SU-DHL-6 (cell line): ENCODE data around the gene GRPR.

ENCODE experiments used
- EZH2phosphoT487 ChIP-seq: fragments of 200-600 bp; sonication (generic), shearing (Covaris generic); conservative IDR thresholded peaks from 2 replicates; pipeline ENCODE4 v1.6.1; 2018; ENCODE audit warnings: mild to moderate bottlenecking, antibody characterized with exemption, low read length, moderate library complexity, mixed read lengths
- TF ChIP-seq, protein P1 (sequence below): fragments of 200-600 bp; sonication (generic); IDR thresholded peaks from one replicate; pipeline ENCODE4 v1.5.1; 2017; ENCODE audit warnings: antibody characterized with exemption, mild to moderate bottlenecking, low read length, moderate library complexity; ENCODE audit not compliant: insufficient read depth, poor library complexity, severe bottlenecking

GRCh38 chrX:16188687-16189086 lies 65.3 kb downstream of the GRPR start:
- TF ChIP-seq, protein P1, sequence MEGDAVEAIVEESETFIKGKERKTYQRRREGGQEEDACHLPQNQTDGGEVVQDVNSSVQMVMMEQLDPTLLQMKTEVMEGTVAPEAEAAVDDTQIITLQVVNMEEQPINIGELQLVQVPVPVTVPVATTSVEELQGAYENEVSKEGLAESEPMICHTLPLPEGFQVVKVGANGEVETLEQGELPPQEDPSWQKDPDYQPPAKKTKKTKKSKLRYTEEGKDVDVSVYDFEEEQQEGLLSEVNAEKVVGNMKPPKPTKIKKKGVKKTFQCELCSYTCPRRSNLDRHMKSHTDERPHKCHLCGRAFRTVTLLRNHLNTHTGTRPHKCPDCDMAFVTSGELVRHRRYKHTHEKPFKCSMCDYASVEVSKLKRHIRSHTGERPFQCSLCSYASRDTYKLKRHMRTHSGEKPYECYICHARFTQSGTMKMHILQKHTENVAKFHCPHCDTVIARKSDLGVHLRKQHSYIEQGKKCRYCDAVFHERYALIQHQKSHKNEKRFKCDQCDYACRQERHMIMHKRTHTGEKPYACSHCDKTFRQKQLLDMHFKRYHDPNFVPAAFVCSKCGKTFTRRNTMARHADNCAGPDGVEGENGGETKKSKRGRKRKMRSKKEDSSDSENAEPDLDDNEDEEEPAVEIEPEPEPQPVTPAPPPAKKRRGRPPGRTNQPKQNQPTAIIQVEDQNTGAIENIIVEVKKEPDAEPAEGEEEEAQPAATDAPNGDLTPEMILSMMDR = no peak
- no peak for TF ChIP-seq EZH2phosphoT487
